ENCODE data around the gene ZBTB48.
A peak's percentile ranks its signal among the peaks of the same experiment; 100 is the strongest.
"Not testable (repeated sequence)": the region's sequence is repeated elsewhere in the genome, so short reads cannot be mapped to it uniquely, and the experiment has no call there.

Gene ZBTB48

DNA sequence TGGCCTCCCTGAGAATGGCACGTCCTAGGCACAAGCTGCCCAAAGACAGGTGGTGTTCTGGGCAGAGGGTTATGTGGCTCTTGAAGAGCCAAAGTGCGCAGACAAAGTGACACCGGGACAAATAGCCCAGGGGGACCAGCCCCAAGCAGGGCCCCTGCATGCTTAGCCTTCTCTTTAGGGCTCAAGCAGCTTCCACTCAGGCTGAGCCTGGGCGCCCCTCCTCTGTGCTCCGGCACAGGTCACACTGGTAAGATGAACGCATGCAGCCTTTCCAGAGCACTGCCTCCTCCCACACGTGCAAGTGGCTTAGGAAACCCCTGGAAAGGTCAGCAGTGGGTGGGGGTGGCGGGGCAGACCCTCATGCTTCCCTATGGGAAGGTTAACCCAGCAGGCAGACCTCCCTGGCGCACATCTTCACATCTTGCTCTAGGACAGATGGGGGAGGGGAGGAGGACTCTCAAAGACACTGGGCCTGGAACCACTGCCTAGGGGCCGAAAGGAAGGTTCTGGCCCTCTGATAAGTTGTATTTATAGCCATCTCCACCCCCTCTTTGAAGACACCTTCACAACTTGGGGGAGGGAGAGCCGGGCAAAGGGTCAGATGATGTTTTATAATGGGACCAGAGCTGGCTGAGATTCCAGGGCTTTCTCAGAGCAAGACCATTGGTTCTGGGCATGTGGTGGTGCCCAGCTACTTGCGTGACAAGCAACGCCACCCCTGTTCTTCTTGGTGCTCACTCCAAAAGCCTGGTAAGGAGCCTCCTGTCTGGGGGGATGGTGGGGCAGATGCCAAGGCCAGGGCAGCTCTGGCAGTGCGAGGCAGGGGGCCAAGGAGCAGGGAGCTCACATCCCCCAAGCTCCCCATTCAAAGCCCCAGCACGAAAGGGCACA is 17.3 kb downstream of the ZBTB48 start:
- H3K4me3 ChIP-seq (ENCODE audit: low read length) = no peak overlapping the region
- H3K27ac ChIP-seq (ENCODE audit: low read length) = no peak overlapping the region
- H3K9me3 ChIP-seq (ENCODE audit: control insufficient read depth, low read depth, low read length) = no peaks in the 10 kb centered on the region
- H3K36me3 ChIP-seq (ENCODE audit: control insufficient read depth, low read depth, low read length) = peaks cover 47% of the 10 kb centered on the region
- H3K27me3 ChIP-seq (ENCODE audit: control insufficient read depth, insufficient read depth, low read length) = peaks cover 11% of the 10 kb centered on the region
- H3K9ac ChIP-seq (ENCODE audit: low read length) = no peak overlapping the region
- H3K4me1 ChIP-seq (ENCODE audit: control insufficient read depth, low read depth, low read length) = peaks cover 8% of the 10 kb centered on the region

DNA sequence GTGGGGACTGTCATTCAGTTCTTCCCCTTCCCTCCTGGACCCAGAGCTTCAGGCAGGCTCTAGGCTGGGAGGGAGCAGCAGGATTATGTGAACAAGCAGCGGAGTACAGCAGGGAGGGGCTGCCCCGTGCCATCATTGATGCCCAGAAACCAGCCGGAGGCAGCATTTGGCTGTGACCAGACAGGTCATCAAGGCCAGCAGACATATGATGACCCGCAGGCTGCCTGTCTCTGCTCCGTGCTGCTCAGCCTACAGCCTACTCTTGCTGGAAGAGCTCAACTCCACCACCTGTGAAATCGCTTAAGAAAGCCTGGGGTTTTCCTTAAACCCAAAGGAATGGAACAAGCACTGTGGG is 18.0 kb downstream of the ZBTB48 start:
- no peak overlapping the region for H3K27ac ChIP-seq (ENCODE audit: low read length)
- H3K4me1 ChIP-seq (ENCODE audit: control insufficient read depth, low read depth, low read length) = peaks cover 8% of the 10 kb centered on the region
- H3K27me3 ChIP-seq (ENCODE audit: control insufficient read depth, insufficient read depth, low read length) = peaks cover 11% of the 10 kb centered on the region
- no peak overlapping the region for H3K4me3 ChIP-seq (ENCODE audit: low read length)
- H3K9ac ChIP-seq (ENCODE audit: low read length) = no peak overlapping the region
- no peaks in the 10 kb centered on the region for H3K9me3 ChIP-seq (ENCODE audit: control insufficient read depth, low read depth, low read length)
- H3K36me3 ChIP-seq (ENCODE audit: control insufficient read depth, low read depth, low read length) = peaks cover 43% of the 10 kb centered on the region

DNA sequence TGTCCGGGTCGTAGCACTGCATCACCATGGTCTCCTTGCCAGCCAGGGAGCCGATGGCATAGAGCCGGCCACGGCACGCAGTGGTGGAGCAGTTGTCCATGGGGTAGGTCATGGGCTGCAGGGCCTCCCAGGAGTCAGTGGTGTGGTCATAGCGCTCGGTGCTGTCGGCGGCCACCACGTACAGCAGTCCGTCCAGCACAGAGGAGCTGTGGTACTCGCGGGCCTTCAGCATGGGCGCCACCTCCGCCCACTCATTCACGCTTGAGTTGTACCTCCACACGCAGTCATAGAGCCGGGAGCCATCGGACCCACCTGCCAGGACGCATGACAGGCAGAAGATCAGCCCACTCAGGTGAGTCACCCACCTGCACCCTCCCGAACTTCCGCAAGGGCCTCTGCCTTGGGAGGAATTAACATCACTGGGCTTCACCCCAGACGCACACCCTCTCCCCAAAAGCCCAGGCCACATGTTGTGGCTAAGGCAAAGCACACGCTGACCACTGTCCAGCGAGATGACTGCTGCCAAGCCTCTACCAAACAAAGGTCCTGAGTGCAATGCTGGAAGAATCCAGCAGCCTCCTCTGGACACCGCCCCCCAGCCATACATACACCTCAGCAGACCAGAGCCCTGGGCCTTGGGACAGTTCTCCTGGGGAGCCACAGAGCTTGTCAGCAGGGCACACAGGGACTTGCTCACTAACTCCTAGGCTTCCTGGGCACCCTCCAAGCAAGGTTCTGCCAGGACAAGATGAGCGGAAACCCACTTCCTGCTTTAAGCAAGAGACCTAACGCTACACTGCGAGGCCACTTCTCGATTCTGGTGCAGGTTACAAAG is 19.6 kb downstream of the ZBTB48 start:
- Histone ChIP-seq H3K9ac (ENCODE audit: low read length) (no peak overlapping the region), H3K36me3 (ENCODE audit: control insufficient read depth, low read depth, low read length) (peaks cover 34% of the 10 kb centered on the region), H3K4me3 (ENCODE audit: low read length) (no peak overlapping the region), H3K27ac (ENCODE audit: low read length) (no peak overlapping the region), H3K27me3 (ENCODE audit: control insufficient read depth, insufficient read depth, low read length) (peaks cover 11% of the 10 kb centered on the region), H3K4me1 (ENCODE audit: control insufficient read depth, low read depth, low read length) (peaks cover 17% of the 10 kb centered on the region), H3K9me3 (ENCODE audit: control insufficient read depth, low read depth, low read length) (no peaks in the 10 kb centered on the region)

DNA sequence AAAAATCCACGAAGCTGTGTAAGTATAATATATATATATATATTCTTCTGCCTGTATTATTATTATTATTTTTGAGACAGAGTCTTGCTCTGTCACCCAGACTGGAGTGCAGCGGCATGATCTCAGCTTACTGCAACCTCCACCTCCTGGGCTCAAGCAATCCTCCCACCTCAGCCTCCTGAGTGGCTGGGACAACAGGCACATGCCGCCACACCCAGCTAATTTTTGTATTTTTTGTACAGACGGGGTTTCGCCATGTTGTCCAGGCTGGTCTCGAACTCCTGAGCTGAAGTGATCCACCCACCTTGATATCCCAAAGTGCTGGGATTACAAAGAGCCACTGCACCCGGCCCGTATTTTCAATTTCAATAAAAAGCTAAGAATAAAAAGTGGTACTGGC is 20.2 kb downstream of the ZBTB48 start:
- peaks cover 19% of the 10 kb centered on the region for H3K4me1 ChIP-seq (ENCODE audit: control insufficient read depth, low read depth, low read length)
- peaks cover 31% of the 10 kb centered on the region for H3K36me3 ChIP-seq (ENCODE audit: control insufficient read depth, low read depth, low read length)
- peak overlapping the region; percentile 90 for H3K4me3 ChIP-seq (ENCODE audit: low read length)
- not testable (repeated sequence) for H3K9me3 ChIP-seq (ENCODE audit: control insufficient read depth, low read depth, low read length); H3K27ac ChIP-seq (ENCODE audit: low read length); H3K9ac ChIP-seq (ENCODE audit: low read length)
- H3K27me3 ChIP-seq (ENCODE audit: control insufficient read depth, insufficient read depth, low read length) = peaks cover 11% of the 10 kb centered on the region

DNA sequence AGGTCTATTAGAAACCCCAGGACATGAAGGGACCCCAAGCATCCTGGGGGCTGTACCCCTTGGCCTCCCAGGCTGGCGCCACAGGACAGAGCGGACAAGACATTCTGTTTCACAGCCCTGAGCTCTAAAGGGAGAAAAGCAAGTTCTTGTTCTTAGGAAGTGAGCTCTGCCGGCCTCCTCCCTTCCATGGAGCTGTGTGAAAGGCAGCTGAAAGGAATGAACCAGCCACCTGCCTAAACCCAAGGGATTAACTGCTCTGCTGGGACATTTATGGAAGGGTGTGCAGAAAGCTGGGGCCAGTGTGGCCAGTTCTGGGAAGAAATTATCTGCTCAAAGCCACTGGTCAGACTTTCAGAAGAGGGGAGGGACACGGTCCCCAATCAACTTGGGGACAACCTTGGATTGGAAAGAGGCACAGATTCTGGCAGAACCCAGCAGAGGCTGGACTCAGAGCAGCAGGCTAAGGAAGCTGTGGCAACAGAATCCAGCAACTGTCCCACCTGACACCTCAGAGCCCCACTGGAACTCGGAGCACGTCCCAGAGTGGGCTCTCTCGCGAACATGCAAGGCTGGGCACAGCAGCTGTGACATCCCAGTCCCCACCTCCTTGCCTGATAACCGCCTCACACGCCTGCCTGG is 20.7 kb downstream of the ZBTB48 start:
- Histone ChIP-seq H3K36me3 (ENCODE audit: control insufficient read depth, low read depth, low read length) (peaks cover 25% of the 10 kb centered on the region), H3K27me3 (ENCODE audit: control insufficient read depth, insufficient read depth, low read length) (peaks cover 11% of the 10 kb centered on the region), H3K4me1 (ENCODE audit: control insufficient read depth, low read depth, low read length) (peaks cover 19% of the 10 kb centered on the region), H3K9ac (ENCODE audit: low read length) (peak overlapping the region; percentile 75), H3K27ac (ENCODE audit: low read length) (peak overlapping the region; percentile 21), H3K9me3 (ENCODE audit: control insufficient read depth, low read depth, low read length) (no peaks in the 10 kb centered on the region), H3K4me3 (ENCODE audit: low read length) (peak overlapping the region; percentile 90)

DNA sequence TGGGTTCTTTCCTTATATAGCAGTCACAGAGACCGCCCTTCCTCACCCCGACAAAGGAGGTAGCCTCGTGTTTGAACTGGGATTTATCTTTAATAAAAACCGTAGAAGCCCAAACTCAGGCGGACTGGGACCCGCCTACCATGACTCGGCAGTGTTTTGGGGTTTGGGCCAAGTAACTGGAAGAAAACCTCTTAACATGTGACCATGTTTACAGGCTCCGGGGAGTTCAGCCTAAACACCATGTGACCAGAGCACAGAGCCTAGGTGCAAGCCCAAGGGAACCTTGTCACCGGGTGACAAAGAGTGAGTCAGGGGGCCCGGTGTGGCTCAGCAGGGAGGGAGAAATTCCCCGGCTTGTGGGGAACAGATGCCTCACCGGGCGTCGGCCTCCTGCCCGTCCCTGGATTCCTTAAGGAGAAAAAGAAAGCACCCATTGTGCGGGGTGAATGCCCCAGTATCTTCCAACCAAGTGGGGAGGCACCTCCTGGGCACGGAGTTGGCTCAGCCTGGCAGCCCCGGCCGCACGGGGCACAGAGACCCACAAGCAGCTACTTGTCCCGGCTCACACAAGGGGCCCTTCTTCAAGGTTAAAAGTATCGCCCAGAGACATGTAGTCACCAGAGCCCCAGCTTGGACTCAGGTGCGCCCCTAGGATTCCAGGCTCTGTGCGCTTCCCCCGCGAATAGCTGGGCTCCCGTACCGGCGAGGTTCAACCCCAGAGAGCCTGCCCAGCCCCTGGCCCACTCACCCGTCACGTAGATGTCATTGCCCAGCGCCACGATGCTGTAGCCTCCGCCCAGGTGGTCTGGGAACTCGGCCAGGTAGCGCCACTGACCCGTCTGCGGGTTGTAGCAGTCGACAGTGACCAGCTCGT is 21.5 kb downstream of the ZBTB48 start:
- H3K9ac ChIP-seq (ENCODE audit: low read length) = peak overlapping the region; percentile 75
- H3K4me1 ChIP-seq (ENCODE audit: control insufficient read depth, low read depth, low read length) = peaks cover 19% of the 10 kb centered on the region
- peaks cover 11% of the 10 kb centered on the region for H3K27me3 ChIP-seq (ENCODE audit: control insufficient read depth, insufficient read depth, low read length)
- H3K36me3 ChIP-seq (ENCODE audit: control insufficient read depth, low read depth, low read length) = peaks cover 20% of the 10 kb centered on the region
- H3K27ac ChIP-seq (ENCODE audit: low read length) = peak overlapping the region; percentile 21
- no peaks in the 10 kb centered on the region for H3K9me3 ChIP-seq (ENCODE audit: control insufficient read depth, low read depth, low read length)
- H3K4me3 ChIP-seq (ENCODE audit: low read length) = peak overlapping the region; percentile 90

DNA sequence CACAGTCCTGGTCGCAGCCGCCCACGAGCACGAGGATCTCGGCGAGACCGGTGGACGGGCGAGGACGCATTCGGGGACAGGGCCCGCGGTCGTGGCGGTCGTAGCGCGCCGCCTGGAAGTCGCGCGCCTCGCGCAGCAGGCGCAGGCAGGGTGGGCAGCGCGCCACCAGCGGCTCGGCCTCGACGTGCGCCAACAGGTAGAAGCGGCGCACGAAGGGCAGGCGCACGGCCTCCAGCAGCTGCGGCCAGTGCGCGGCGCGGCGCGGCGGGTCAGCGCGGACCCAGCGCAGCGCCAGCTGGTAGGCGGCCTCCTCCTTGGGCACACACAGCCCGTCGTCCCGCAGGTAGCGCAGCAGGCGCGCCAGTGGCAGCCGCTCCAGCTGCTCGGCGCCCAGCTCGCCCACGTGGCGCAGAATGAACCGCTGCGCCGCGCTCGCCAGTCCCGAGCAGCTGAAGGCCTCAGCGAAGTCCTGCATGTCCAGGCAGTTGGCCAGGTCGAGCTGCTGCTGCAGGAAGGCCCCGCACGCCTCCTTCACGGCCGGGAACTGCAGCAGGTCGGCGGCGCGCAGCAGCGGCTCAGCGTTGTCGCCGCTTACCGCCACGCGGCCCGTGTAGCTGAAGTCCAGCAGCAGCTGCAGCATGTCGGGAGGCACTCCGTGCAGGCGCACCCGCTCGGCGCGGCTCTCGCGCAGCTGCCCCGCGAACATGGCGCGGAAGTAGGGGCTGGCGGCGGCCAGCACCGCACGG is 22.3 kb downstream of the ZBTB48 start:
- peak overlapping the region; percentile 90 for H3K4me3 ChIP-seq (ENCODE audit: low read length)
- H3K27me3 ChIP-seq (ENCODE audit: control insufficient read depth, insufficient read depth, low read length) = peaks cover 11% of the 10 kb centered on the region
- H3K4me1 ChIP-seq (ENCODE audit: control insufficient read depth, low read depth, low read length) = peaks cover 19% of the 10 kb centered on the region
- H3K36me3 ChIP-seq (ENCODE audit: control insufficient read depth, low read depth, low read length) = peaks cover 11% of the 10 kb centered on the region
- no peak overlapping the region for H3K27ac ChIP-seq (ENCODE audit: low read length)
- H3K9me3 ChIP-seq (ENCODE audit: control insufficient read depth, low read depth, low read length) = no peaks in the 10 kb centered on the region
- peak overlapping the region; percentile 75 for H3K9ac ChIP-seq (ENCODE audit: low read length)

DNA sequence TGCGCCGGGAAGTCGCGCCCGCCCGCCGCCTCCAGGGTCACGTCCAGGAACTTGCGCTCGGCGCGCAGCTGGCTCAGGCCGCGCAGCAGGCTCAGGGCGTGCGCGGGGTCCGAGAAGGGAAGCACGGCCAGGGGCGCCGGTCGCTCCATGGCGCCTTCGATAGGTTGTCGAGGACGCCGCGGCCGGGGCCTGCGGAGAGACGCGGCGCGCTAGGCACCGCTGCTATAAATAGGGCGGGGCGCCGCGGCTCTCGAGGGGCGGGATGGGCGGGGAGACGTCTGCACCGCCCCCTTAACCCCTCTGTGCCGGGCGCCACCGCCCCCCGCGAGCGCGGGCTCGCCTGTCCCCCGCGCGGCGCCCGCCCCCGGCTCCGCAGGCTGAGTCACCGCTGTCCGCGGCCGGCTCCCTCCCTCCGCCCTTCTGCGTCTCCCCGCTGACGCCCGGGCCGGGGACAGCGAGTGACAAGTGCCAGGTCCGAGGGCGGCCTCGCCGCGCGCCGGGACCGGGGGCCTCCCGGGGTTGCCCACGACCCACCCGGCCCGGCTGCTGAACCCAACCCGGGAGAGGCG is 23.0 kb downstream of the ZBTB48 start, which contains the start of gene KLHL21:
KLHL21 (minus strand) TSS at position 201 of the 569 bp plus-strand sequence; CDS start at position 149, 52 bp downstream.
- peak within 1 kb of the TSS; percentile 90 for H3K4me3 ChIP-seq (ENCODE audit: low read length)
- H3K9ac ChIP-seq (ENCODE audit: low read length) = peak within 1 kb of the TSS; percentile 77
- H3K4me1 ChIP-seq (ENCODE audit: control insufficient read depth, low read depth, low read length) = peaks cover 19% of the 10 kb centered on the region
- peaks cover 5% of the 10 kb centered on the region for H3K36me3 ChIP-seq (ENCODE audit: control insufficient read depth, low read depth, low read length)
- peak within 1 kb of the TSS; percentile 79 for H3K27ac ChIP-seq (ENCODE audit: low read length)
- peaks cover 11% of the 10 kb centered on the region for H3K27me3 ChIP-seq (ENCODE audit: control insufficient read depth, insufficient read depth, low read length)
- no peaks in the 10 kb centered on the region for H3K9me3 ChIP-seq (ENCODE audit: control insufficient read depth, low read depth, low read length)

DNA sequence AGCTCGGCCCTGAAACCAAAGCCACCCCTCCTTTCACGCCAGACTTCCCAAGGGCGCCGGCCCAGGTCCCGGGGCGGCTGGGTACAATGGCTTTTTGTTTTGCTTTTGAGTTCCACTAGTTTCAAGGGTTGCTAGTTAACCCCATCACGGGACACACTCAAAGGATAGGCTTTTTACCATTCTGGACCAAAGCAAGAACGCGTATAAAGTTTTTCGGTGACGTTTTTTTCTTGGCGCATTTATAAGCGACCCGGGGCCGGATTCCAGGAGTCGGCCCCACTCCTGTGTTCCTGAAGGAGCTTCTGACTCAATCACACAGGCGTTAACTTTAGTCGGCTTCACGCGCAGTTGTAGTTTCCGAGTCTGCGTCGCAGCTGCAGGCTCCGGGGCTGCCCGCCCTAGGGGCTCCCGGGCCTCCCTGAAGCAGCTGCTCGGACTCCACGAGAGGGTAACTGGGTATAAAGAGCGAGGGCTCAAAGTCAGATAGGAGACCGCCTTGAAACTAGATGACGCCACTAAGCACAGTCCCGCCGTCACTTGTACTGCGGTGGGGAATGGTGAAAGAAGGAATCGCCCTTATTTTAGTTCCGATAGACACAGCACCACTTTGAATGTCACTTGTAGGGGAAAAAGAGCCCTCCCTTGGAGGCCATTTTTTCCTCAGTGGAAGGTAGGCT is 23.6 kb downstream of the ZBTB48 start:
- peak overlapping the region; percentile 79 for H3K27ac ChIP-seq (ENCODE audit: low read length)
- H3K27me3 ChIP-seq (ENCODE audit: control insufficient read depth, insufficient read depth, low read length) = peaks cover 11% of the 10 kb centered on the region
- H3K4me1 ChIP-seq (ENCODE audit: control insufficient read depth, low read depth, low read length) = peaks cover 19% of the 10 kb centered on the region
- no peaks in the 10 kb centered on the region for H3K36me3 ChIP-seq (ENCODE audit: control insufficient read depth, low read depth, low read length)
- peak overlapping the region; percentile 90 for H3K4me3 ChIP-seq (ENCODE audit: low read length)
- H3K9me3 ChIP-seq (ENCODE audit: control insufficient read depth, low read depth, low read length) = no peaks in the 10 kb centered on the region
- H3K9ac ChIP-seq (ENCODE audit: low read length) = peak overlapping the region; percentile 77

Data from iPS-18a (cell line).